C4-2B (cell line): ENCODE results near the gene AGRP.

Source experiments
- CTCF ChIP-seq: fragments of 450-650 bp; conservative IDR thresholded peaks from 2 replicates; pipeline ENCODE4 v1.5.1; 2017; ENCODE audit warnings: mild to moderate bottlenecking
- ZFX ChIP-seq: fragments of 450-650 bp; IDR thresholded peaks from 2 replicates; pipeline ENCODE4 v1.6.1; 2017

DNA sequence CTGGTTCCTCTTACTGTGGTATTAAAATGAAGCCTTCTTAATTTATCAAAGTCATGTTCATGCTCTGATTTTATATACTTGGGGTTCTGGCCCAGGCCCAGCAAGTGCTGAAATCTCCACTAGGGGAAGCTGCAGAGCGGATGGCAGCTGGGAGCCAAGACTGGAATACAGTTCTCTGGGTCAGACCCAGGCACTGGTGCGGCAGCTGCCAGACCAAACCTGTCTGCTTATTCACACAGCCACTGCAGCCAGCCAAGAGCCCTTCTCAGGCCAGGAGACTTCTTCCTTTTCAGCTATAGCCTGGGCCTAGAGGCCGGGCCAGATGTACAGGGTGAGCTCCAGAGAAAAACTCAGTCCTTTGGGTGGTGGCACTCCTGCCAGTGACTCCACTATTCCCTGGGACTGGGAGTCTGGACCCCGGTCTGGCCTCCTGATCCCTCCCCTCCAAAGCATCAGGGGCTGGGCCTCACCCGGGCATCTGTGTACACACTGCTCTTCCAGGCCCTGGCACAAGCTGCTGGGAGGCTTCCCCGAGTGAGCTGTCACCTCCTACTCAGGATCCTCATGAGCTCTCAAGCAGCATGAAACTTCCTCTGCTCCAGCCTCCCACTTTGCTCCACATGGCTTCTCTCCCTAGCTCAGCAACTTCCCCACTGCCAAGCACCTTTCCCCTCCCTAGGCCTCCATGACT lies 26.8 kb downstream of the AGRP start:
- TF ChIP-seq CTCF: peak; percentile 87
- no peak for TF ChIP-seq ZFX
